Panc1 (cell line): ENCODE data around the gene LIX1L. TPM values are rescaled to one million over a fixed set of nuclear protein-coding genes. Genes with fewer than 3 reads are reported as not detected.
A peak's percentile ranks its signal among the peaks of the same experiment; 100 is the strongest.
"Not testable (repeated sequence)": the region's sequence is repeated elsewhere in the genome, so short reads cannot be mapped to it uniquely, and the experiment has no call there.

Experiments used
- ATAC-seq: fragments of 200-7000 bp; cut with Tn5 transposase; 2 replicates; pipeline ENCODE4 v1.9.1; 2020; ENCODE audit warnings: mild to moderate bottlenecking, moderate library complexity
- BruUV-seq: library from RNA; stranded (reverse); fragments of 400-500 nt; replicated peaks from 2 replicates; lab custom pipeline; 2021; lab: Mats Ljungman, UMichigan
- CTCF ChIA-PET: fragments of 300-600 bp; sonication (Branson Sonifier 250); formaldehyde crosslinking; loops from one replicate; lab custom pipeline; 2022; ENCODE audit warnings: antibody characterized with exemption; lab: Charles Lee
- POLR2A ChIA-PET: fragments of 300-600 bp; sonication (Branson Sonifier 250); formaldehyde crosslinking; loops from one replicate; lab custom pipeline; 2022; ENCODE audit warnings: antibody characterized with exemption; lab: Charles Lee
- DNase-seq: peaks from one replicate; pipeline ENCODE4 v3.0.0-alpha.2; 2010; ENCODE audit warnings: low read depth, low spot score
- H3K27ac ChIP-seq: 2 replicates; pipeline ENCODE4 v1.5.1; 2011; ENCODE audit warnings: mild to moderate bottlenecking, low read length, inconsistent platforms
- H3K27me3 ChIP-seq: fragments of 200-500 bp; sonication (Bioruptor generic); 2 replicates; pipeline ENCODE4 v1.6.0; 2014; ENCODE audit warnings: low read length, inconsistent platforms; ENCODE audit not compliant: control insufficient read depth, insufficient read depth
- H3K36me3 ChIP-seq: fragments of 200-500 bp; sonication (Bioruptor generic); 2 replicates; pipeline ENCODE4 v1.5.1; 2014; ENCODE audit warnings: inconsistent platforms, mild to moderate bottlenecking, low read length, moderate library complexity; ENCODE audit not compliant: control insufficient read depth, insufficient read depth
- H3K4me1 ChIP-seq: 2 replicates; pipeline ENCODE4 v1.5.1; 2011; ENCODE audit warnings: inconsistent platforms, mild to moderate bottlenecking, low read length, moderate library complexity; ENCODE audit not compliant: control insufficient read depth, insufficient read depth
- H3K4me3 ChIP-seq, 2 experiments: 2 replicates each; pipeline ENCODE4 v1.5.1; 2011 to 2012; ENCODE audit warnings: low read depth in 2 of 2, low read length in 2 of 2, mild to moderate bottlenecking in 2 of 2, inconsistent platforms in 1 of 2, moderate library complexity in 1 of 2
- H3K9me3 ChIP-seq: fragments of 200-500 bp; sonication (Bioruptor generic); 2 replicates; pipeline ENCODE4 v1.5.1; 2014; ENCODE audit warnings: low read depth, mild to moderate bottlenecking, inconsistent platforms, low read length, moderate library complexity; ENCODE audit not compliant: control insufficient read depth, insufficient read depth
- CTCF ChIP-seq: fragments of 450-650 bp; IDR thresholded peaks from 2 replicates; pipeline ENCODE4 v1.5.1; 2017; ENCODE audit warnings: mild to moderate bottlenecking
- POLR2AphosphoS5 ChIP-seq: IDR thresholded peaks from 2 replicates; pipeline ENCODE4 v1.6.1; 2012; ENCODE audit warnings: mild to moderate bottlenecking, low read depth, low read length, moderate library complexity
- REST ChIP-seq, 2 experiments: IDR thresholded peaks; 2 replicates each; pipeline ENCODE4 v1.6.1; 2011 to 2012; ENCODE audit warnings: low read depth in 2 of 2, control low read depth in 1 of 2, low read length in 1 of 2, mild to moderate bottlenecking in 1 of 2, moderate library complexity in 1 of 2; ENCODE audit not compliant: insufficient read depth in 1 of 2
- SIN3A ChIP-seq: IDR thresholded peaks from 2 replicates; pipeline ENCODE4 v1.6.1; 2012; ENCODE audit warnings: low read depth, mild to moderate bottlenecking, low read length, moderate library complexity, borderline replicate concordance; ENCODE audit not compliant: insufficient read depth
- TCF7L2 ChIP-seq: IDR thresholded peaks from 2 replicates; pipeline ENCODE4 v1.6.1; 2011; ENCODE audit warnings: mild to moderate bottlenecking, low read depth, low read length, inconsistent platforms
- in situ Hi-C: cut with HindIII; loops from 2 replicates; pipeline ENCODE4 v1.10.0; 2016; ENCODE audit warnings: low sequenced_read_pairs, low pct_unique_long_range_greater_than_20kb
- intact Hi-C: fragments of 100-400 bp; cut with micrococcal nuclease; formaldehyde crosslinking; loops from one replicate; pipeline ENCODE4 v1.10.0; 2022; ENCODE audit not compliant: unreplicated experiment
- total RNA-seq: library from RNA; stranded (reverse); gene quantifications from one replicate; pipeline ENCODE4 v1.2.1, GENCODE V29; 2021; ENCODE audit not compliant: unreplicated experiment

The LIX1L gene
- total RNA-seq, 1 experiment from 2014 or later, result 23.3 TPM

- BruUV-seq, result TSS peak; percentile 92
Observed at GRCh38 chr1:145926686-145927062, 31.1 kb downstream of the LIX1L start.

GRCh38 chr1:145922266-145922665 is 35.6 kb downstream of the LIX1L start:
- peaks cover 16% of the 10 kb centered on the region for H3K36me3 ChIP-seq
- ChIA-PET CTCF (no interaction called here), POLR2A (interaction anchor here (1.1 kb wide), 1 partner anchor 42 kb away, joined by 3 read pairs; the partner anchor contains the start of genes ANKRD34A and POLR3GL)
- ATAC-seq (no peak), DNase-seq (no peak)
- H3K27me3 ChIP-seq, result no peaks in the 10 kb centered on the region
- TF ChIP-seq SIN3A (no peak), TCF7L2 (no peak), REST (IDR thresholded peaks at IDR 0.05; ENCODE audit: insufficient read depth in 1 of 2, low read depth in 2 of 2, low read length in 1 of 2) (no peak), POLR2AphosphoS5 (no peak), CTCF (no peak)
- H3K4me1 ChIP-seq, result peaks cover 20% of the 10 kb centered on the region
- no peak overlapping the region for H3K4me3 ChIP-seq
- no peaks in the 10 kb centered on the region for H3K9me3 ChIP-seq
- peak overlapping the region; percentile 63 for H3K27ac ChIP-seq
- intact Hi-C loops (no loop called here), in situ Hi-C loops (no loop called here)
- no TSS peak for BruUV-seq

More at GRCh38 chr1:145926686-145927062, 31.1 kb downstream of the LIX1L start:
- POLR2A ChIA-PET, result interaction anchor here (0.5 to 2.4 kb wide), 5 partner anchors 8 to 59 kb away, joined by 3 to 12 read pairs (median 8); partner anchors contain the start of genes ANKRD34A, LIX1L, PEX11B and POLR3GL
- Histone ChIP-seq H3K36me3 (peaks cover 16% of the 10 kb centered on the region), H3K27me3 (no peaks in the 10 kb centered on the region), H3K9me3 (no peaks in the 10 kb centered on the region), H3K27ac (peak overlapping the region; percentile 100), H3K4me3 (peak overlapping the region; percentile 74 to 99), H3K4me1 (peaks cover 18% of the 10 kb centered on the region)
- peak; percentile 42 for ATAC-seq
- TF ChIP-seq TCF7L2 (no peak), POLR2AphosphoS5 (no peak), SIN3A (no peak), CTCF (no peak)
- intact Hi-C loops (no loop called here), in situ Hi-C loops (no loop called here)
- no peak for DNase-seq
- CTCF ChIA-PET, result no interaction called here

GRCh38 chr1:145920297-145920696 is 37.5 kb downstream of the LIX1L start:
- intact Hi-C loops, ATAC-seq, in situ Hi-C loops, CTCF ChIA-PET, DNase-seq, H3K9me3 ChIP-seq, H3K27me3 ChIP-seq, H3K27ac ChIP-seq, POLR2A ChIA-PET: not testable (repeated sequence)
- BruUV-seq, result TSS peak; percentile 94
- Histone ChIP-seq H3K36me3 (peaks cover 10% of the 10 kb centered on the region), H3K4me1 (peaks cover 19% of the 10 kb centered on the region), H3K4me3 (peak overlapping the region; percentile 92 to 94)
